Renal pelvis (tissue), 4 donors: Measurements from ENCODE around the gene BMF. TPM values are rescaled to one million over a fixed set of nuclear protein-coding genes. Genes with fewer than 3 reads are reported as not detected.
A peak's percentile ranks its signal among the peaks of the same experiment; 100 is the strongest.

Source experiments
- DNase-seq: peaks from one replicate; pipeline ENCODE4 v3.0.0-alpha.2; 2013
- polyA plus RNA-seq, 3 donors: library from polyadenylated mRNA; unstranded; fragments of 120-200 nt; gene quantifications; one replicate each; pipeline ENCODE4 v1.2.1, GENCODE V29; 2013; ENCODE audit not compliant: insufficient read length in 3 of 3

The BMF gene
- polyA plus RNA-seq, 3 donors: 41.3 to 49.9 (median 45.7) TPM

- DNase-seq: no peak
Measured at GRCh38 chr15:40051616-40052415, 56.9 kb downstream of the BMF start.

GRCh38 chr15:40050788-40051470 lies 57.8 kb downstream of the BMF start:
- no peak for DNase-seq

DNA sequence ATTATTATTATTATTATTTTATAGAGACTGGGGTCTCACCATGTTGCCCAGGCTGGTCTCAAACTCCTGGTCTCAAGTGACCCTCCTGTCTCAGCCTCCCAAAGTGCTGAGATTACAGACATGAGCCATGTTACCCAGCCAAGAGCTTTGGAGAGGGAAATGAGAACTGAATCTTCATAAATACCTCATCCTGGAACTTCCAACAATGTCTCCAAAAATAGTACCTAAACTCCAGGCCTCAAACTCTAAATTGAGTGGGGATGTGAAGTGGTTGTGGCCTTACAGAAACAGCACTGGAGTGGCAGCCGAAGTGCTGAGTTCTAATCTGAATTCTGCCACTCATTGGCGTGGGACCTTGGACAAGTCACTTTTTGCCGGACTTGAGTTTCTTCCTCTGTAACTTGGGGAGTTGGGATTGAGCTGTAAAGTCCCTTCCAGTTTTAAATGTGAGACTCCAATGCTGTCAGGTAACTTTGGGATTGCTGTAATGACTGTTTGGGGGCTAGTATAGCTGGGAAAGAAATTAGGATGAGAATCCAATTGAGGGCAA lies 59.7 kb downstream of the BMF start:
- DNase-seq: no peak

GRCh38 chr15:40048211-40048792 lies 60.4 kb downstream of the BMF start:
- no peak for DNase-seq

- DNase-seq: peak; percentile 75
Measured at GRCh38 chr15:40047415-40048210, 61.1 kb downstream of the BMF start.

GRCh38 chr15:40046721-40047414 lies 61.8 kb downstream of the BMF start:
- DNase-seq: no peak

DNA sequence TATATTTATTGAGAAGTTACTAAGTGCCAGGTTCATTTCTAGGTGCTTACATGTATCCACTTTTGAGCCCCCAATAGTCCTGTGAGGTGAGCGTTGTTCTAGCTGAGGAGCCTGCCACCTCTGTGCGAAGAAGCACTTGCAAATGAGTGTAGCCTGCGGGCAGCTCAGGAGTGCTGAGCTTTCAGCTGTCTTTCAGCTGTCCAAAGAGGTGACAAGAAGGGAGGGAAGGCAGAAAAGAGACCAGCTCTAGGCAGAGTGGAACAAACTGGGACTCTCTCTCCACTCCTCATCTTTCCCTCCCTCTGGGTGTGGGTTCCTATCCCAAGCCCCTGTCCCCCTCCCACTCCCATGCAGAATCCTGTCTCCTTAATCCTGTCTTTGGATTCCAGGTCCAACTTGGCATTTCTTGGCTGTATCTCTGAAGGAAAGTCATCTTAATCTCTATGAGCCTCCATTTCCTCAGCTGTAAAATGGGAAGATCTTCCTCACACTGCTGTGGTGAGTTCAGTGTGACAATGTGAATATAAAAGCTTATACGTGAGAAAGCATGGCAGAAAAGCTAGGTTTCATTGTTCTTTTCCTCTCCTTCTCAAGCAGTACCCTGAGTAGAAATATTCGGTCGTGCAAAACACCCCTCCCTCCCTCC lies 63.0 kb downstream of the BMF start:
- DNase-seq: no peak

GRCh38 chr15:40044717-40045571 lies 63.7 kb downstream of the BMF start:
- peak; percentile 75 for DNase-seq

DNA sequence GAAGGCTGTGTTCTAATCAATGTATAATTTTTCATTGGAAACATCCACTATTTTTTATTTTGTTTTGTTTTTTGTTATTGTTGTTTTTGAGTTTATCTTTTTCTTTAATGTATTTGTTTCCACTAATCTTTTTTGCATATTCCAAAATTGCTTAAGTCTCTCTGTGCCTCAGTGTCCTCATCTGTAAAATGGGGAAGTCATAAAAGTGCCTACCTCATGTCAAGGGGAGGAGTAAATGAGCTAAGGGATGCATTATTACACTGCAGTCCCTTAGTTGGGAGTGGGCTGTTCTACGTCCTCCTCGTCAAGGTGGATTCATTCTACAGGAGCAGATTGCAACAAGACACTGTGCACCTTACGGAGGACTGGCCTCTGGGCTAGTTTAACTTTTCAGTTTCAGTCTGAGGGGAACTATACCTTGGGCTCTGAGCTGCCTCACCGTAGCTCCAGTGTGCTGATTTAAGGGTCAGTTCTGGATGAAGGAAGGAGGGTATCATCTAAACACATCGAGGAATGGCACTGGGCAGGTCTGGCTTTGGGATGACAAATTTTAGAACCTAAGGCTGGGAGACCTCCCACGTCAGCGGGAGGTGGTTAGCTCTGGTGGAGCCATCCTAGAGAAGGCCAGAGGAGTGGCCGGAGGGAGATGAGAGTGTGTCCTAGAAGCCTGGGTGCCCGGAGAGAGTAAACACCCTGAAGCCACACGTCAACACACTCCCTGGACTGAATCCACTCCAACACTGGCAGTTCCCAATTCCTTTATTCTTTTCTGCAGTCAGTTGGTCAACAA lies 64.6 kb downstream of the BMF start:
- no peak for DNase-seq

- no peak for DNase-seq
Measured at GRCh38 chr15:40042791-40043320, 65.8 kb downstream of the BMF start.

GRCh38 chr15:40040770-40041169 lies 67.9 kb downstream of the BMF start:
- DNase-seq: no peak

GRCh38 chr15:40040293-40040635 lies 68.4 kb downstream of the BMF start:
- DNase-seq: no peak

- peak; percentile 96 for DNase-seq
Measured at GRCh38 chr15:40038638-40039543, 69.8 kb downstream of the BMF start, which contains the start of gene SRP14. SRP14 (minus strand) TSS chr15:40039181; CDS start chr15:40039116, 65 bp downstream.

DNA sequence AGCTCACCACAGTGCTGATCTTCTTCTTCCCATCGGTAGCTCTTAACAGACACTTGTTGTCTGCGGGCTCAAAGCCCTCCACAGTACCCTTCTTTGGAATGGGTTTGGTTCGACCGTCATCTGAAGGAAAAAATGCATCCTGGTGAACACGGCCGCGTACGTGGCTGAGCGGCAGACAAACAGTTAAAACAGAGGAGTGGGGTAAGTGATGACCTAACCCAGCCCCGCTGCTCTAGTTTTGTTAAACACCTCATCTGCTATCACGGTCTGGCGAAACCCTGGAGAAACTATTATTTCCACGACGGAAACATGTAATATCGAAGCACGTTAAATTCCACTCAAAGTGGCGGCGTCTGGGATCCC lies 70.4 kb downstream of the BMF start:
- no peak for DNase-seq
